Natural killer cell (primary cell): ENCODE results near the gene SLC49A3. TPM values are rescaled to one million over a fixed set of nuclear protein-coding genes. Genes with fewer than 3 reads are reported as not detected.

Experiments used
- ATAC-seq, 3 donors: fragments of 150-1000 bp in 2 of 3; fragments of 200-7000 bp in 1 of 3; cut with Tn5 transposase; 1 replicate in 1 of 3; 2 replicates in 2 of 3; pipeline ENCODE4 v1.10.0; 2021; ENCODE audit warnings: mild to moderate bottlenecking in 2 of 3, moderate library complexity in 2 of 3
- DNase-seq, 2 donors: peaks; one replicate each; pipeline versions ENCODE4 v3.0.0 to v3.0.0-alpha.2; 2013 to 2021; ENCODE audit warnings: mixed read lengths in 1 of 2
- H3K27ac ChIP-seq: one replicate; pipeline ENCODE4 v1.5.1; 2013; ENCODE audit warnings: mild to moderate bottlenecking, low read length
- H3K27me3 ChIP-seq: one replicate; pipeline ENCODE4 v1.6.1; 2013; ENCODE audit warnings: low read length; ENCODE audit not compliant: control insufficient read depth, insufficient read depth
- H3K36me3 ChIP-seq: one replicate; pipeline ENCODE4 v1.6.1; 2013; ENCODE audit warnings: low read length; ENCODE audit not compliant: control insufficient read depth, insufficient read depth
- H3K4me1 ChIP-seq: one replicate; pipeline ENCODE4 v1.6.1; 2013; ENCODE audit warnings: low read length; ENCODE audit not compliant: control insufficient read depth, insufficient read depth
- H3K4me3 ChIP-seq: one replicate; pipeline ENCODE4 v1.5.1; 2013; ENCODE audit warnings: low read length
- H3K9me3 ChIP-seq: one replicate; pipeline ENCODE4 v1.6.1; 2013; ENCODE audit warnings: low read length; ENCODE audit not compliant: control insufficient read depth, insufficient read depth
- H3K27ac Mint-ChIP-seq, 2 donors: one replicate each; pipeline ENCODE4 v1.8.0; 2022; ENCODE audit warnings: mild to moderate bottlenecking in 2 of 2, mixed read lengths in 2 of 2, moderate library complexity in 1 of 2
- H3K27me3 Mint-ChIP-seq, 2 donors: one replicate each; pipeline ENCODE4 v1.8.0; 2022; ENCODE audit warnings: low read depth in 2 of 2, mixed read lengths in 2 of 2
- H3K36me3 Mint-ChIP-seq: one replicate; pipeline ENCODE4 v1.8.0; 2022; ENCODE audit warnings: mixed read lengths
- H3K4me1 Mint-ChIP-seq, 2 donors: one replicate each; pipeline ENCODE4 v1.8.0; 2022; ENCODE audit warnings: mixed read lengths in 2 of 2
- H3K4me3 Mint-ChIP-seq: one replicate; pipeline ENCODE4 v1.8.0; 2022; ENCODE audit warnings: mild to moderate bottlenecking, moderate library complexity, mixed read lengths
- H3K9me3 Mint-ChIP-seq, 2 donors: one replicate each; pipeline ENCODE4 v1.8.0; 2022; ENCODE audit warnings: mixed read lengths in 2 of 2
- WGBS: methylation state at CpG from one replicate; pipeline ENCODE4 v1.1.7; 2013; ENCODE audit warnings: missing lambda C conversion rate; ENCODE audit not compliant: insufficient coverage; 5-methylcytosine and 5-hydroxymethylcytosine counted together
- intact Hi-C: fragments of 100-400 bp; cut with micrococcal nuclease; formaldehyde crosslinking; loops from one replicate; pipeline ENCODE4 v1.14.2; 2022
- total RNA-seq, 4 donors: library from RNA; stranded (reverse); fragments of 120-200 nt in 1 of 4; gene quantifications; one replicate each; pipeline versions ENCODE4 v1.2.3 to v1.2.4, GENCODE V29; 2013 to 2022
- TF ChIP-seq, protein P1 (sequence below): fragments of 200-600 bp; IDR thresholded peaks from one replicate; pipeline ENCODE4 v1.8.0; 2022; ENCODE audit warnings: antibody characterized with exemption

SLC49A3 gene
- total RNA-seq, 3 donors from 2014 or later (not counting 1 experiment from before 2014, with no cell fraction given), result 10.0 to 14.9 (median 10.4) TPM

GRCh38 chr4:692771-693554, 4.0 kb upstream of the SLC49A3 start:
- no peak overlapping the region for H3K4me3 ChIP-seq
- intact Hi-C loops, result no loop called here
- no peaks in the 10 kb centered on the region for H3K9me3 Mint-ChIP-seq

DNA sequence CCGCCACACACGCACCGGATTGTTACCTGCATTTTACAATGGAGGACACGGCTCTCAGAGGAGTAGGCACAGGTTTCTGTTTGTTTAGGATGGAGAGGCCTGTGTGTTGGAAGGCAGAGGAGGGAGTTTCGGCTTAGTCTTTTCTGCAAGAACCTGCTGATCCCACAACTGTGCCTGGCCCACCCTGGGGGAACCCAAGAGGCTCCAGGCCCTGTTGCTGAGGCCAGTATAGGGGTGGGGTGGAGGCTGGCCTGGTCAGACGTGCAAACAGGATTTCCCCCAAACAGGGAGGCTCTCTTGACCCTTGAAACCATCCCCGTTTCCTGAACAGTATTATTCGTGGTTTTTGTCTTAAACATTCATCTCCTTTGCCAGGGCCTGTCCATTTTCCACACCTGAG, 772 bp upstream of the SLC49A3 start:
- WGBS, result 70% methylated on average over 8 of the region's 8 CpGs
- TF ChIP-seq, protein P1, sequence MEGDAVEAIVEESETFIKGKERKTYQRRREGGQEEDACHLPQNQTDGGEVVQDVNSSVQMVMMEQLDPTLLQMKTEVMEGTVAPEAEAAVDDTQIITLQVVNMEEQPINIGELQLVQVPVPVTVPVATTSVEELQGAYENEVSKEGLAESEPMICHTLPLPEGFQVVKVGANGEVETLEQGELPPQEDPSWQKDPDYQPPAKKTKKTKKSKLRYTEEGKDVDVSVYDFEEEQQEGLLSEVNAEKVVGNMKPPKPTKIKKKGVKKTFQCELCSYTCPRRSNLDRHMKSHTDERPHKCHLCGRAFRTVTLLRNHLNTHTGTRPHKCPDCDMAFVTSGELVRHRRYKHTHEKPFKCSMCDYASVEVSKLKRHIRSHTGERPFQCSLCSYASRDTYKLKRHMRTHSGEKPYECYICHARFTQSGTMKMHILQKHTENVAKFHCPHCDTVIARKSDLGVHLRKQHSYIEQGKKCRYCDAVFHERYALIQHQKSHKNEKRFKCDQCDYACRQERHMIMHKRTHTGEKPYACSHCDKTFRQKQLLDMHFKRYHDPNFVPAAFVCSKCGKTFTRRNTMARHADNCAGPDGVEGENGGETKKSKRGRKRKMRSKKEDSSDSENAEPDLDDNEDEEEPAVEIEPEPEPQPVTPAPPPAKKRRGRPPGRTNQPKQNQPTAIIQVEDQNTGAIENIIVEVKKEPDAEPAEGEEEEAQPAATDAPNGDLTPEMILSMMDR, result no peak
- H3K27ac Mint-ChIP-seq, result peak overlapping the region in 1 of 2 donors; percentile 59
- peak overlapping the region; percentile 47 for H3K4me3 Mint-ChIP-seq
- Histone ChIP-seq H3K27ac (peak overlapping the region; percentile 12), H3K4me3 (peak overlapping the region; percentile 39), H3K27me3 (no peaks in the 10 kb centered on the region), H3K36me3 (no peaks in the 10 kb centered on the region), H3K9me3 (no peaks in the 10 kb centered on the region), H3K4me1 (peaks cover 36% of the 10 kb centered on the region)
- no peaks in the 10 kb centered on the region for H3K9me3 Mint-ChIP-seq
- ATAC-seq (no peak), DNase-seq (no peak)
- peaks cover 0 to 5% of the 10 kb centered on the region in 2 donors for H3K27me3 Mint-ChIP-seq
- intact Hi-C loops, result no loop called here
- no peaks in the 10 kb centered on the region for H3K36me3 Mint-ChIP-seq
- H3K4me1 Mint-ChIP-seq, result peaks cover 5 to 16% of the 10 kb centered on the region in 2 donors

More at GRCh38 chr4:692771-693554, 4.0 kb upstream of the SLC49A3 start:
- Histone ChIP-seq H3K27me3 (peaks cover 3% of the 10 kb centered on the region), H3K9me3 (no peaks in the 10 kb centered on the region), H3K4me1 (peaks cover 24% of the 10 kb centered on the region), H3K36me3 (no peaks in the 10 kb centered on the region), H3K27ac (no peak overlapping the region)
- Mint-ChIP-seq H3K27me3 (peaks cover 0 to 9% of the 10 kb centered on the region in 2 donors), H3K27ac (no peak overlapping the region), H3K4me3 (no peak overlapping the region), H3K4me1 (peaks cover 0 to 12% of the 10 kb centered on the region in 2 donors), H3K36me3 (no peaks in the 10 kb centered on the region)
- DNase-seq (no peak), ATAC-seq (no peak)
- 73% methylated on average over 28 of the region's 32 CpGs for WGBS
- TF ChIP-seq, protein P1, result no peak

- Mint-ChIP-seq H3K4me1 (peaks cover 10 to 27% of the 10 kb centered on the region in 2 donors), H3K36me3 (no peaks in the 10 kb centered on the region), H3K9me3 (no peaks in the 10 kb centered on the region), H3K27ac (peak overlapping the region in 1 of 2 donors; percentile 82), H3K4me3 (peak overlapping the region; percentile 57), H3K27me3 (no peaks in the 10 kb centered on the region)
- TF ChIP-seq, protein P1, result no peak
- peak in 1 of 3 donors; percentile 16 for ATAC-seq
- Histone ChIP-seq H3K4me1 (peaks cover 43% of the 10 kb centered on the region), H3K36me3 (no peaks in the 10 kb centered on the region), H3K9me3 (no peaks in the 10 kb centered on the region), H3K27ac (peak overlapping the region; percentile 47), H3K4me3 (peak overlapping the region; percentile 44), H3K27me3 (no peaks in the 10 kb centered on the region)
- 85% methylated on average over 26 of the region's 26 CpGs for WGBS
- intact Hi-C loops, result no loop called here
- DNase-seq, result no peak
Observed at GRCh38 chr4:687971-688853, 739 bp downstream of the SLC49A3 start.
